Measurements from ENCODE around the gene METRNL. TPM values are rescaled to one million over a fixed set of nuclear protein-coding genes. Genes with fewer than 3 reads are reported as not detected.

The METRNL gene
- polyA plus RNA-seq, 1 donor from 2014 or later, result 15.1 TPM

DNA sequence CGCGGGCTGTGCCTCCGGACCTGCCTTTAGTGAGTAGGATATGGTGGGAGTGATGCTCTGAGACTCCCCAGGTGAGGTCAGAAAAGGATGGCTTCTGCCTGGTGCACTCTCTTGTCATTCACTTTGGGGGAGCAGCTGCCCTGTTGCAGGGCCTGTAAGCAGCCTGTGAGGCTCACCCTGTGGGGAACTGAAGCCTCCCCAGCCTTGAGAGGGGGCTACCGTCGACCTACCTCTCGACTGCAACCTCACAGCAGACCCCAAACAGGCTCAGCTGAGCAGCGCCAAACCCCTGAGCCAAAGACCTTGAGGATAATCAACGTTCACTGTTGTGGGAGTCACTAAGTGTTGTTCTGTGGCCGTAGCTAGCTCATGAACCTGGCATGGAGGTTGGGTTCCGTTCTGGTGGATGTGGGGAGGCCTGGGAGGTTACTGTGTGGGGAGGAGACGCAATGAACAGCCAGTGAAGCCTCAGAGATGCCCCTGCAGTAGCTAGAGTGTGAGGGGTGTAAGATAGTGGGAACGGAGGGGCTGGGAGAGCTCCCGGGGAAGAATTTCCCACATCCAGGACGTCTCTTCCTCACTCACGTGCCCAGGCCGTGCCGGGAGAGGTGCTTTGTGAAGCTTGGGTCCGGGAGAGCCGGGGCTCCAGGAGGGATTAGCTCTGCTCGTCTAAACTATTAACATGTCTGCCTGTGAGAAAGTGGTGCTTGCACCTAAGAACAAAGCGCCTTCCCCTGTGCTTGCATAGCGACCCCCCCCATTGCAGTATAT is 38.8 kb downstream of the METRNL start:
- no peak overlapping the region for H3K4me3 ChIP-seq (ENCODE audit: low read length)
- H4K20me1 ChIP-seq (ENCODE audit: insufficient read depth), result no peaks in the 10 kb centered on the region
- no peak overlapping the region for H3K4me2 ChIP-seq (ENCODE audit: low read length)
- no peaks in the 10 kb centered on the region for H3F3A ChIP-seq (ENCODE audit: insufficient read depth, low read length, poor library complexity, severe bottlenecking)
- TF ChIP-seq MXI1 (conservative IDR thresholded peaks at IDR 0.05; ENCODE audit: poor library complexity, severe bottlenecking) (no peak), TAF1 (IDR thresholded peaks at IDR 0.05; ENCODE audit: low read depth) (no peak), EP300 (conservative IDR thresholded peaks at IDR 0.05; ENCODE audit: poor library complexity, severe bottlenecking) (no peak), POLR2AphosphoS5 (IDR thresholded peaks at IDR 0.05) (no peak), EZH2 (IDR thresholded peaks at IDR 0.05; ENCODE audit: borderline replicate concordance, insufficient read depth, low read length, poor library complexity, severe bottlenecking) (no peak), RAD21 (conservative IDR thresholded peaks at IDR 0.05) (no peak), SMC3 (conservative IDR thresholded peaks at IDR 0.05; ENCODE audit: poor library complexity) (no peak)
- TF ChIP-seq, protein P1, sequence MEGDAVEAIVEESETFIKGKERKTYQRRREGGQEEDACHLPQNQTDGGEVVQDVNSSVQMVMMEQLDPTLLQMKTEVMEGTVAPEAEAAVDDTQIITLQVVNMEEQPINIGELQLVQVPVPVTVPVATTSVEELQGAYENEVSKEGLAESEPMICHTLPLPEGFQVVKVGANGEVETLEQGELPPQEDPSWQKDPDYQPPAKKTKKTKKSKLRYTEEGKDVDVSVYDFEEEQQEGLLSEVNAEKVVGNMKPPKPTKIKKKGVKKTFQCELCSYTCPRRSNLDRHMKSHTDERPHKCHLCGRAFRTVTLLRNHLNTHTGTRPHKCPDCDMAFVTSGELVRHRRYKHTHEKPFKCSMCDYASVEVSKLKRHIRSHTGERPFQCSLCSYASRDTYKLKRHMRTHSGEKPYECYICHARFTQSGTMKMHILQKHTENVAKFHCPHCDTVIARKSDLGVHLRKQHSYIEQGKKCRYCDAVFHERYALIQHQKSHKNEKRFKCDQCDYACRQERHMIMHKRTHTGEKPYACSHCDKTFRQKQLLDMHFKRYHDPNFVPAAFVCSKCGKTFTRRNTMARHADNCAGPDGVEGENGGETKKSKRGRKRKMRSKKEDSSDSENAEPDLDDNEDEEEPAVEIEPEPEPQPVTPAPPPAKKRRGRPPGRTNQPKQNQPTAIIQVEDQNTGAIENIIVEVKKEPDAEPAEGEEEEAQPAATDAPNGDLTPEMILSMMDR (IDR thresholded peaks at IDR 0.05; ENCODE audit: poor library complexity, severe bottlenecking), result no peak
- TF ChIP-seq, protein P2, sequence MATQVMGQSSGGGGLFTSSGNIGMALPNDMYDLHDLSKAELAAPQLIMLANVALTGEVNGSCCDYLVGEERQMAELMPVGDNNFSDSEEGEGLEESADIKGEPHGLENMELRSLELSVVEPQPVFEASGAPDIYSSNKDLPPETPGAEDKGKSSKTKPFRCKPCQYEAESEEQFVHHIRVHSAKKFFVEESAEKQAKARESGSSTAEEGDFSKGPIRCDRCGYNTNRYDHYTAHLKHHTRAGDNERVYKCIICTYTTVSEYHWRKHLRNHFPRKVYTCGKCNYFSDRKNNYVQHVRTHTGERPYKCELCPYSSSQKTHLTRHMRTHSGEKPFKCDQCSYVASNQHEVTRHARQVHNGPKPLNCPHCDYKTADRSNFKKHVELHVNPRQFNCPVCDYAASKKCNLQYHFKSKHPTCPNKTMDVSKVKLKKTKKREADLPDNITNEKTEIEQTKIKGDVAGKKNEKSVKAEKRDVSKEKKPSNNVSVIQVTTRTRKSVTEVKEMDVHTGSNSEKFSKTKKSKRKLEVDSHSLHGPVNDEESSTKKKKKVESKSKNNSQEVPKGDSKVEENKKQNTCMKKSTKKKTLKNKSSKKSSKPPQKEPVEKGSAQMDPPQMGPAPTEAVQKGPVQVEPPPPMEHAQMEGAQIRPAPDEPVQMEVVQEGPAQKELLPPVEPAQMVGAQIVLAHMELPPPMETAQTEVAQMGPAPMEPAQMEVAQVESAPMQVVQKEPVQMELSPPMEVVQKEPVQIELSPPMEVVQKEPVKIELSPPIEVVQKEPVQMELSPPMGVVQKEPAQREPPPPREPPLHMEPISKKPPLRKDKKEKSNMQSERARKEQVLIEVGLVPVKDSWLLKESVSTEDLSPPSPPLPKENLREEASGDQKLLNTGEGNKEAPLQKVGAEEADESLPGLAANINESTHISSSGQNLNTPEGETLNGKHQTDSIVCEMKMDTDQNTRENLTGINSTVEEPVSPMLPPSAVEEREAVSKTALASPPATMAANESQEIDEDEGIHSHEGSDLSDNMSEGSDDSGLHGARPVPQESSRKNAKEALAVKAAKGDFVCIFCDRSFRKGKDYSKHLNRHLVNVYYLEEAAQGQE (IDR thresholded peaks at IDR 0.05; ENCODE audit: borderline replicate concordance), result no peak
- H3K27me3 ChIP-seq (ENCODE audit: insufficient read depth, low read depth, low read length), result no peaks in the 10 kb centered on the region
- H3K27ac ChIP-seq (ENCODE audit: low read length), result no peak overlapping the region
- H3K9me2 ChIP-seq (ENCODE audit: insufficient read depth, low read length), result no peaks in the 10 kb centered on the region
- H3K9ac ChIP-seq (ENCODE audit: low read length), result no peak overlapping the region
- H3K9me3 ChIP-seq (ENCODE audit: low read length), result no peaks in the 10 kb centered on the region
- no peak overlapping the region for H2AFZ ChIP-seq (ENCODE audit: low read depth, low read length)
- no peaks in the 10 kb centered on the region for H3K79me2 ChIP-seq (replicated peaks; ENCODE audit: insufficient read depth, low read length)
- H3K36me3 ChIP-seq (ENCODE audit: insufficient read depth, low read length), result no peaks in the 10 kb centered on the region

DNA sequence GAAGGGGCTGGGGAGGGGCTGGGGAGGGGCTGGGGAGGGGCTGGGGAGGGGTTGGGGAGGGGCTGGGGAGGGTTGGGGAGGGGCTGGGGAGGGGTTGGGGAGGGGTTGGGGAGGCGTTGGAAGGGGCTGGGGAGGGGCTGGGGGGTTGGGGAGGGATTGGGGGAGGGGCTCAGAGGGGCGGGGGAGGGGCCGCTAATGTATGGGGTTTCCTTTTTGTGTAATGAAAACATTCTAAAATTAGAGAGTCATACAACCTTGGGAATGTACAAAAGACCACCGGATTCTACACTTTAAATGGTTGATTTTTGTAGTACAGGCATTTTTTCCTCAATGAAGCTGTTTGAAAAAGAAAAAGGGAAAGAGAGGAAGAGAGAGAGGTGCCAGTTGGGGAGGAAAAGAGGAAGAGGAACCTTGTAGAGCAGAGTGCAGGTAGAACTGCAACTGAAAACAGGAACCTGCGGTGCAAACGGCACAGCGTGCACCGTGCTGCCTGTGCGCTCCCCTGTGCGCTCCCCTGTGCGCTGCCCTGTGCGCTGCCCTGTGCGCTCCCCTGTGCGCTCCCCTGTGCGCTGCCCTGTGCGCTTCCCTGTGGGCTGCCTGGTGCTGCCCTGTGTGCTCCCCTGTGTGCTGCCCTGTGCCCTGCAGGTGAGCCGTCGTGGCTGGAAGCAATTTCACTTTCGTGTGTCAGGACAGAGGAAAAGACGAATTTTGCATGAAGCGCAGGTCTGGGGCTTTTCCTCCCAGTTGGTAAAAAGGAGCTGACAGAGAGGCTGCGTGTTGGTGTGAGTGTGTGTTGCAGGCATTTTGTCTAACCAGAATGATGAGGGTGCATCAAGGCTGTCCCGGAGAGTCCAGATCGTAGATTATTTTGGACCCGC is 40.8 kb downstream of the METRNL start:
- Histone ChIP-seq H3K9me2 (ENCODE audit: insufficient read depth, low read length) (no peaks in the 10 kb centered on the region), H3K4me3 (ENCODE audit: low read length) (no peak overlapping the region), H3F3A (ENCODE audit: insufficient read depth, low read length, poor library complexity, severe bottlenecking) (no peaks in the 10 kb centered on the region), H3K27ac (ENCODE audit: low read length) (no peak overlapping the region), H3K4me2 (ENCODE audit: low read length) (no peak overlapping the region), H3K9me3 (ENCODE audit: low read length) (no peaks in the 10 kb centered on the region), H3K9ac (ENCODE audit: low read length) (no peak overlapping the region), H4K20me1 (ENCODE audit: insufficient read depth) (no peaks in the 10 kb centered on the region), H3K36me3 (ENCODE audit: insufficient read depth, low read length) (no peaks in the 10 kb centered on the region), H3K79me2 (replicated peaks; ENCODE audit: insufficient read depth, low read length) (no peaks in the 10 kb centered on the region), H2AFZ (ENCODE audit: low read depth, low read length) (no peak overlapping the region), H3K27me3 (ENCODE audit: insufficient read depth, low read depth, low read length) (no peaks in the 10 kb centered on the region)
- TF ChIP-seq, protein P1 (IDR thresholded peaks at IDR 0.05; ENCODE audit: poor library complexity, severe bottlenecking), result no peak
- TF ChIP-seq MXI1 (conservative IDR thresholded peaks at IDR 0.05; ENCODE audit: poor library complexity, severe bottlenecking) (no peak), EZH2 (IDR thresholded peaks at IDR 0.05; ENCODE audit: borderline replicate concordance, insufficient read depth, low read length, poor library complexity, severe bottlenecking) (no peak), POLR2AphosphoS5 (IDR thresholded peaks at IDR 0.05) (no peak)
- TF ChIP-seq, protein P2 (IDR thresholded peaks at IDR 0.05; ENCODE audit: borderline replicate concordance), result no peak
